ENCODE measurements around the gene BANF1. TPM values are rescaled to one million over a fixed set of nuclear protein-coding genes. Genes with fewer than 3 reads are reported as not detected.
A peak's percentile ranks its signal among the peaks of the same experiment; 100 is the strongest.
"Not testable (repeated sequence)": the region's sequence is repeated elsewhere in the genome, so short reads cannot be mapped to it uniquely, and the experiment has no call there.

The BANF1 gene
- total RNA-seq, 1 donor from 2014 or later = 192 TPM

DNA sequence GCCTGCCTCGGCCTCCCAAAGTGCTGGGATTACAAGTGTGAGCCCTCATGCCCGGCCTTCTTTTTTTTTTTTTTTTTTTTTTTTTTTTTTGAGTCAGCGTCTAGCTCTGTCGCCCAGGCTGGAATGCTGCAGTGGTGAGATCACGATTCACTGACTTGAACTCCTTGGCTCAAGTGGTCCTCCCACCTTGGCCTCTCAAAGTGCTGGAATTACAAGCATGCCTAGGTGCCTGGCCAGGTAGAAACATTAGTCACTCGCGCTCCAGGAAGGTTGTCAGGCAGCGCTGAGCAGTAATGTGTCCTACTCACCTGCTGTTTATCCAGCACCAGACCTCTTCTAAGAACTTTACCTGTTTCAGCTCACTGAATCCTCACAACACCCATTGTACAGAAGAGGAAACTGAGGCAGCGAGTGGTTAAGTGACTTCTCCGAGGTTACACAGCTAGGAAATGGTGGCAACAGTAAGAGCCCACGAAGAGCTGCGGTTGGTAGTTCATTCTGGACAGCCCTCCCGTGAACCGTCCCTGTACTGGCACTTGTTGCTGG, 9.0 kb downstream of the BANF1 start:
- no peak for DNase-seq (ENCODE audit: low spot score)

DNA sequence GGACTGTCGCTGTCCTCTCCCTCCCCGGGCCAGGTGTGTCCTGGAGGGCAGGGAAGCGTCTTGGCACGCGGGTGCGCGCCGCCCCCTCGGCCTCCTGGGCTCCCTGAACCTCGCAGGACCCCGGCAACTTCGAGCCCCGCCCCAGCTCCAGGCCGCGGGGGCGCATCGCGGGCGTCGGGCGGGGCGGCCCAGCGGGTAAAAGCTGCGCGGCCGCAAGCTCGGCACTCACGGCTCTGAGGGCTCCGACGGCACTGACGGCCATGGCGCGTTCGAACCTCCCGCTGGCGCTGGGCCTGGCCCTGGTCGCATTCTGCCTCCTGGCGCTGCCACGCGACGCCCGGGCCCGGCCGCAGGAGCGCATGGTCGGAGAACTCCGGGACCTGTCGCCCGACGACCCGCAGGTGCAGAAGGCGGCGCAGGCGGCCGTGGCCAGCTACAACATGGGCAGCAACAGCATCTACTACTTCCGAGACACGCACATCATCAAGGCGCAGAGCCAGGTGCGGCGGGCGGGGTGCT, 9.5 kb downstream of the BANF1 start, which contains the start of gene CST6:
Gene CST6 (plus strand): TSS at position 224 of the 519 bp plus-strand sequence. CDS start 37 bp downstream, at position 261.
- DNase-seq (ENCODE audit: low spot score) = no peak

DNA sequence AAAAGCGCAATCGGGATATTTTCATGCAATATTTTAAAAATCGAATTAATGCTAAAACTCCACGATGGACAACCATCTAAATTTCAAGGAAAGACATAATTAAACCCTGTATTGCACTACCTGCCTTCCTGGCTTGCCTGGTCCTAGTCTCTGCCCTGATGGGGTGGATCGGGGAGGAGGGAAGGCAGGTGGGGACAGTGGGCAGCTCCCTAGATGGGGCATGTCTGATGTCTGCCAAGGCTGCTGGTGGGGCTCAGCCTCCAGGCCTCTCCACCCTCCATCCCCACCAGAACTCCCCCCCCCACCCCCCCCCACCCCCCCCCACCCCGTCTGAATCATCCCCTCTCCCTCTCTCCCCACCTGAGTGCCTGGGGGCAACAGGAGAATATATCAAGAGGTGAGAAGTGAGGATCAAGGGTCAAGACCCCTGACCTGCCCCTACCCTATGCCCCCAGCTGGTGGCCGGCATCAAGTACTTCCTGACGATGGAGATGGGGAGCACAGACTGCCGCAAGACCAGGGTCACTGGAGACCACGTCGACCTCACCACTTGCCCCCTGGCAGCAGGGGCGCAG, 10.2 kb downstream of the BANF1 start:
- DNase-seq (ENCODE audit: low spot score) = no peak

DNA sequence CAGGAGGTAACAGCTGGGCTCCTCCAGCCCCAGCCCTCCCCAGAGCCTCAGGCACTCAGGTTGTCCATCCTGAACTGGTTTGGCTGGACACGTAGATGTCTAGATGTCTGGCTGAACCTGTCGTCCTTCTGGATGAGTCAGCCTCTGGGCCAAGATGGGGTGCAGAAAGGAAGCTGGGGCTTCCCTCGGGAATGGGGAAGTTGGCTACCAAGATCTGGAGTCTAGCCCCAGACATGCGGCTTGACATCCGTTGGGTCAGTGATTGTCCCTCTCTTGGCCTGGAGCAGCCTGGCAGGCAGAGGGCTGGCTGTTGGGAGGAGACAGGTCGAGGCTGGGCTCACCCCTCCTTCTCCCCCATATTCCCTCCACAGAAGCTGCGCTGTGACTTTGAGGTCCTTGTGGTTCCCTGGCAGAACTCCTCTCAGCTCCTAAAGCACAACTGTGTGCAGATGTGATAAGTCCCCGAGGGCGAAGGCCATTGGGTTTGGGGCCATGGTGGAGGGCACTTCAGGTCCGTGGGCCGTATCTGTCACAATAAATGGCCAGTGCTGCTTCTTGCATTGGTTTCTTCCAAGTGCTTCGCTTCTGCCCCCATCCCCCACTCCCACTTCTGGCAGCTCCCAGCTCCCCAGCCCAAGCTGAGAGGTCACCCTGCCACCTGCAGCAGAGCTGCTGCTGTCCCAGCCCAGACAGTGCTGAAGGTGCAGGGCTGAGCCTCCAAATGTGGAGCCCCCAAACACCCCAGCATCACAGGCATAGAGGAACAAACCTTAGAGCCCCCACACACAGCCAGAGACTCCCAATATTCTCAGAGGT, 10.9 kb downstream of the BANF1 start:
- DNase-seq (ENCODE audit: low spot score) = peak; percentile 65

DNA sequence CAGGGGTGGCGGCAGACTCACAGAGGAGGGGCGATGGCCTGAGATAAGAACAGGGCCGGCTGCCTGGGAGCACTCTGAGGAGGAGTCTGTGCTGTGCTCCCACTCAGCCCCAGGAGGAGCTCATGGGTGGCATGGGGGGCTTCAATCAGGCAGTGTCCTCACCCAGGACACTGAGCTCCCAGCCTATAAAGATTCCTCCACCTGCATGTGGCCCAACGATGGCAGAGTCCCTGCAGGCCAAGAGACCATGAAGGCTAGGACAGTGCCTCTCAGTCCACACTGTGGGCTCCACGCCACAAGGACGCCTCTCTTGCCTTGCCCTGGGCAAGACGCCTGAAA, 11.4 kb downstream of the BANF1 start:
- DNase-seq (ENCODE audit: low spot score) = no peak

DNA sequence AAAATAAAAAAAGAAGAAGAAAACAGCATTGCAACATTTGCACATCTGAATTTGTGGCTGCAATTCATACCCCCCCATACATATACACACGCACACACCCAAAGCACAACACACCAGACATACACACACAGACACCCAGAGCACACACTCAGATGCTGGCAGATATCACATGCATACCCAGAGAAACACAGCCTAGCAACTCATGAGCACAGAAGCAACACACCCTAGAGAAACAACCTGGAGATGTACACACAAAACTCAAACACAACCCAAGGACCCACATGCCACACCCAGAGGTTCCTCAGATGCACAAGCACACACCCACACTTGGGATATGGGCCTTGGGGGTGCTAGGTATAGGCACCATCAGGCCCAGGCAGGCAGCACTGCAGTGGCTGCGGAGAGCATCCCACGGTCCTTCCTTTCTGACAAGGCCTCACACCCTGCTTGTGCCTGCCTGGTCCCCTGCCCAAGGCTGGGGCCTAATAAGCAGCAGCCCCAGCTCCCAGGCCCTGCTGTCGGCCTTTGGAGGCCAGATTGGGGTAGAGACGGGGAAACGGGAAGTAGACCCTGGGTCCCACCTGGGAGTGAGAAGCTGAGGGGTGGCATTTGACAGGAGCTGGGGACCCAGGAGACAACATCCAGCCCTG, 12.6 kb downstream of the BANF1 start:
- DNase-seq (ENCODE audit: low spot score) = no peak

DNA sequence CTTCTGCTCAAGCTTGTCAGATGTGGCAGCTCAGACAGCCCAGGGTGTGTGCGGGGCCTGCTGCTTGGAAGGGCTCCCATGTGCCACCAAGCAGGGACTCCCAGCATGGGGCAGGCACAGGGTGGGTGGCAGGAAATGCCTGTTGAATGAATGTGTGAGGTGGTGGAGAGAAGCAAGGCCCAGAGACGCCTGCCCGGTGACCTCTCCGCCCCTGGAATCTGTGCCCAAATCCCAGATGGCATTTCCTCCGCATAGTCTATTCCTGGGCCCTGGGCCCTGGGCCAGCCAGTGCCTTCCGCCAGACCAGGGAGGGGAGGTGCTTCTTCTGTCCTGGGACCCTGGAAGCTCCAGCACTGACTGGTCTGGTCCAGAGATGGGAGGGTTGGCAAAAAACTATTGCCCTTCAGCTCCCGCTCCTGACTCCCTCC, 13.2 kb downstream of the BANF1 start:
- DNase-seq (ENCODE audit: low spot score) = no peak

DNA sequence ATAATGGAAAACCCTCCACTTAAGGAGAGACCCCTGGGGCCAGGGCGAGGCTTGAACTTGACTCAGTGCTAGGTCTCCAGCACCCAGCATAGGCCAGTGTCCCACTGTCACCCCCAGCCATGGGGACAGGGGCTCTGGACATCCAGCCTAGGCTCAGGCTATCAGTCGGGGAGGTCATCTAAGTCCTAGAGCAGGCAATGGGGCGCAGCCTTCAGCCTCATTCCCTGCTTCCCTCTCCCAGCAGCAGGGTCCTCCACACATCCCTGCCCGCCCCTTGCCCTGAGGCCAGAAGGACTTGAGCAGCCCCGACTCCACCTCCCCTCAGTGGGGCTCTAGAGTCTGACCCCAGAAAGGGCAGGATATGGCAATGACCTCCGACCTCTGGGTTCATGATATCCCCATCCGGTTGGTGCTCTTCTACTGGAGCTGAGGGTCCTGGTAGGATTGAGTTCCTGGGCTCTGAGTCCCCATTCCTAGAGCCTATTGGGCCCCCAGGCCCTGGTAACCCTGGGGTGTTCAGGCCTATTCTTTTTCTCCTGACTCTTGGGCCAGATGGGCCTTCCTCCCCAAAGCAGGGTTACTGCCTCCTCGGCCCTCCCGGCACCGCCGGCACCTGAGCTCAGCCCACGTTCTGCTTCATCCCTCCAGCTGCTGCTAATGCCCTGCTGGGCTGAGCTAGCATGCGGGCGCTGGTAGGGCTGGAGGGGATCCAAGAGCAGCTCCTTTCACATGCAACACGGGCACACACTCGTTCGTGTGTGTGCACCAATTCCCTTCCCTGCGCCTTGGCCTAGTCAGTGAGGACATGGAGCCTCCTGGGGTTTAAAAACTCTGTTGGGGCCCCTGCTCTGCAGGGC, 13.9 kb downstream of the BANF1 start:
- no peak for DNase-seq (ENCODE audit: low spot score)

DNA sequence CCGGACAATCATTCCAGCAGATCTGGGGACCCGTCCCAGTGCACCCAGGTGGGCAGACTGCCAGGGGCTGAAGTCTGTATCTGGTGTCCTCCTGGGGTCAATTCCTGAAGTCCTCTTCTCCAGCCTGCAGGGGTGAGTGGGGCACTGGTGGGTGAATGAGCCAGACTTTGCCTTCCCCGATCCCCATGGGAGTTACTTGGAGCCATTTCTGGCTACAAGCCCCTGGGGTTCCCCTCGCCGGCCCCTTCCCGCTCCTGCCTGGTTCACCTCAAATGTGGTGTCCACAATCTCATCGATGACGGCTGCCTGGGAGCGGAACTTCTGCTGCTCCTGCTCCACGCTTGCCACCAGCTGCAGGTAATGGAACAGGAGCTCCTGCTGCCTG, 14.5 kb downstream of the BANF1 start:
- no peak for DNase-seq (ENCODE audit: low spot score)

DNA sequence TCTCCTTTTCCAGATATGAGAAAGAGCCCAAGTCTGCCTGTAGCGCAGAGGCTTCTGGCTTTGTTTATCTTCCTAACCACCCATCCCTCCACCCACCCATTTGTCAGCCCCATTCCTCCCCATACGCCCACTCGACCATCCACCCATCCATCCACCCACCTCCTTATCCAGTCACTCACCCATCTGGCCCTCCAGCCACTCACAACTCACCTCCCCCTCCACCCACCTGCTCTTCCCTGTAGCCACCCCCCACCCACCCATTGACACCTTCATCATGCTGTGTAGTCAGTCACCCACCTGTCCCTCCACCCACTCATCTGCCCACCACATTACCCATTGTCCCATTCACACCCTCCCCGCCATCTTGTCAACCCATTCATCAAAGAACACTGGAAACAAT, 15.0 kb downstream of the BANF1 start:
- DNase-seq (ENCODE audit: low spot score) = no peak

DNA sequence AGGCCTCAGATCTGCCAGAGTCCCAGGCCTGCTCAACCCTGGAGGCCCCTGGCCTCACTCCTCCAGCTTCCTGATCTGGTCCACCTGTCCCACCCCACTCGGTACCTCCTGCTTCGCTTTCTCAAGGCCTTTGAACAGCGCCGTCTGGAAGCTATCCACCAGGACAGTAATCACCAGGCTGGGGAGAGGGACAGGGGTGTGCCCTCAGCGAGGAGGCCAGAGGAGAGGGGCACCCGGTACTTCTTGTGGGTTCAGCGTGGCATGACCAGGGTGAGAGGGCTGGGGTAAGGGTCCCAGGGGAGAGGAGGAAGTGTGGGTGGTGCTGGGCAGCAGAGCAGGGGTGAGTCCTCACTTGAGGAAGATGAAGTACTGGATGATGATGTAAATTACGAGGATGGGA, 17.9 kb downstream of the BANF1 start:
- no peak for DNase-seq (ENCODE audit: low spot score)

DNA sequence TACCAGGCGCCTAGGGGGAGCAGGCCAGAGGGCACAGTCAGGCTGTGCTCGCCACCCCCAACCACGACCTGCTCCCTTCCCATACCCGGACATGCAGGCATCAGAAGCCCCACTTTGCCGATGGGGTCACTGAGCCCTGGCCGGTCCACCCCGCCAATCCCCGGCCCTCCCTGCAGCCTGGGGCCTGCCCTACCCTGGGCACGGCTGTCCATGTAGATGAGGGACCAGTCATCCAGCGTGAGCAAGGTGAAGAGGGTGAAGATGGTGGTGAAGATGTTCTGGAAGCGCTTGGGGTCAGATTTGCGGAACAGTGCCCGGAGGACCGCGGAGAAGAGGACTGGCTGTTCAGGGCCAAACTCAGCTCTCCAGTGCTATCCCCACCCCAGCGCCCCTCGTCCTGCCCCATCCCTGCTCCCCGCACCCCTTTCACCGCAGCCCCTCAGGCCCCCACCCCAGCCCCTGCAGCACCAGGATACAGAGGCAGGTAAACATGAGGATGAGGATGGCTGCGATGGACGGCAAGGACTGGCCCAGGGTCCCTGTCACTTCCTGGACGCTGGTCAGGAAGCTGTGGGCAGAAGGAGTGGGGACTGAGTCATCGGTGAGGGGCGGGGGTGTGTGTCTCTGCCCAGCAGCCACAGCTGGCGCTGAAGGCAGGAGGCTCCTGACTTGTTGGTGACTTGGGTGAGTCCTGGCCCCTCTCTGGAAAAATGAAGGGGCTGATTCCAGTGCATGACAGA, 18.5 kb downstream of the BANF1 start:
- DNase-seq (ENCODE audit: low spot score) = peak; percentile 59

DNA sequence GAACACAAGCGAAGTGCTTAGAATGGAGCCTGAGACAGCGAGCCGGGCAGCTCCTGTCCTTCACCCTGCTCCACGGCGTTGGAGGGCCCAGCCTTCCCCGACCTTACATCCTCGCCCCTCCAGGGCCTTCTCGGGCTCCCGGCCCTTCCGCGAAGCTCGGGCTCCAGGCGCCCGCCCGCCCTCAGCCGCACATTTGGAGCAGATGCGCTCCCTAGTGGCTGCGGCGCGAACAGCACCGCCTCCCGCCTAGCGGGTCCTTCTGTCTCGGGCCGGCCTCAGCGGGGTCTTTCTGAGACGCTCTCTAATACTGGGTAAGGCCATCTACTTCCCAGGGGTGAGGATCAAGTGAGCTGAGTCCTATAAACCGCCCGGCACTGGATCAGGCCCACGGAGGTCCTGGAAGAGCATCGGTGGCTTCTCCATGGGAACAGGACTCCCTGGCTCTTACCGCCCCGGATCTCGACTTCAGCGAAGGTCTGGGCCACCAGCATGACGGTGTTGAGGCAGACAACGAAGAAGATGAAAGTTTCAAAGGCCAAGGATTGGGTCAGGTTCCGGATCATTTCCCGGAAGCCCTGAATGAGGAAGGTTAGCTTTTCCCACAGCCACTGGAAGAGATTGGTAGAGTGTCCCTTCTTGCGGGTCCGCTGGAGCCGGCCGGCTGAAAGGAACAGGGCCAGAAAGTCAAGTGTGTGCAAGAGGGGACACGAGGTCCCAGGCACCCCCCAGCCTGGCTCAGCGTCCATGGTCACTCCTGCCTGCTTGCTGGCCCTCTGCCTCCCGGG, 20.3 kb downstream of the BANF1 start:
- peak; percentile 58 for DNase-seq (ENCODE audit: low spot score)

DNA sequence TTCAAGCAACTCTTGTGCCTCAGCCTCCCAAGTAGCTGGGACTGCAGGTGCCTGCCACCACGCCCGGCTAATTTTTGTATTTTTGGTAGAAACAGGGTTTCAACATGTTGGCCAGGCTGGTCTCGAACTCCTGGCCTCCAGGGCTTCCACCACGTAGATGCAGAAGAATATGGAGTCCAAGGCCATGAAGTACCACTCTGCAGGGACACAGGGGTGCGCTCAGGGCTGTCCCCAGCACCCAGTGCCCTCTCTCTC, 20.8 kb downstream of the BANF1 start:
- not testable (repeated sequence) for DNase-seq (ENCODE audit: low spot score)

DNA sequence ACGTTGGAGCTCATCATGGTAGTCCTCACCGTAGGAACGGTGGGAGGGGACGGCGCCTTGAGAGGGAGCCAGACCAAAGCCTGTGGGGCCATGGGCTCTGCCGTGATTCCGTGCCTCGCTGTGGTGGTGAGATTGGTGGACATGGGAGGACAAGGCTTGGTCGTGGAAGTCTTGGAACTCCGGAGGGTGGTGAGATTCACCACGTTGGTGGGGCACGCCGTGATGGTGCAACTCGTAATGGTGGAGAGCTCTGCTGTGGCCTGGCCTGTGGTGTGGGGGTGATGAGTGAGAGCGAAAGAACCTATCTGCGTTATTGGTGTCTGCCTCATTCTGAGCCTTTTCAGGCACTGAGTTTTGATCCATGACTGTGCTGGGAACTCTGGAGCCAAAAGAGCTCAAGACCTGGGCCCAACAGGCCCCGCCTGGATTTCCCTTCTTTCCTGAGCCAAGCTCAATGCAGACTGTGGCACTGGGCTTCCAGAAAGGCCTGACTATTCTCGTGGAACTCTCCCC, 23.8 kb downstream of the BANF1 start, which contains the start of gene CATSPER1:
Gene CATSPER1 (minus strand): TSS at position 463 of the 513 bp plus-strand sequence. CDS start 100 bp downstream, at position 363.
- no peak for DNase-seq (ENCODE audit: low spot score)

DNA sequence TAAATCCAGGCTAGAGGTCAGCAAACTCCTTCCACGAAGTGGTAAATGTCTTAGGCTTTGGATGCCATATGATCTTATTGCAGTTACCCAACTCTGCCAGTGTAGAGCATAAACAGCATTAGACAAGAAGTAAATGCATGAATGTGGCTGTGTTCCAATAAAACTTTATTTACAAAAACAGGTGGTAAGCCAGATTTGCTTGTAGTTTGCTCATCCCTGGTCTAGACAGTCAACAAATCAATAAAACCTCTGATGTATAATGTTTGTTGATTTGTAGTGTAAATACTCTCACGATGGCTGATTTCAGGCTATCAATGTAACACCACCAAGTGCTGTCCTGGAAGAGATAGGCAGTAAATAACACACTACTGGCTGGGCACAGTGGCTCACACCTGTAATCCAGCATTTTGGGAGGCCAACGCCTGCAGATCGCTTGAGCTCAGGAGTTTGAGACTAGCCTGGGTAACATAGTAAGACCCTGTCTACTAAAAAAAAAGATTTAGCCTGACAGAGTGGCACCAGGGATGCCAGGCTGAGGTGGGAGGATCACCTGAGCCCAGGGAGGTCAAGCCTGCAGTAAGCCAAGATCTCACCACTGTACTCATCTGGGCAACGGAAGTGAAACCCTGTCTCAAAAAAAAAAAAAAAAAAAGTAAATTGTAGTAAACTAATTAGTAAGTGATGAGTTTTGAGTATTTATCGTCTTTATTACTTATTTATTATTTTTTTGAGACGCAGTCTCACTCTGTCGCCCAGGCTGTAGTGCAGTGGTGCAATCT, 30.8 kb downstream of the BANF1 start:
- no peak for DNase-seq (ENCODE audit: low spot score)

DNA sequence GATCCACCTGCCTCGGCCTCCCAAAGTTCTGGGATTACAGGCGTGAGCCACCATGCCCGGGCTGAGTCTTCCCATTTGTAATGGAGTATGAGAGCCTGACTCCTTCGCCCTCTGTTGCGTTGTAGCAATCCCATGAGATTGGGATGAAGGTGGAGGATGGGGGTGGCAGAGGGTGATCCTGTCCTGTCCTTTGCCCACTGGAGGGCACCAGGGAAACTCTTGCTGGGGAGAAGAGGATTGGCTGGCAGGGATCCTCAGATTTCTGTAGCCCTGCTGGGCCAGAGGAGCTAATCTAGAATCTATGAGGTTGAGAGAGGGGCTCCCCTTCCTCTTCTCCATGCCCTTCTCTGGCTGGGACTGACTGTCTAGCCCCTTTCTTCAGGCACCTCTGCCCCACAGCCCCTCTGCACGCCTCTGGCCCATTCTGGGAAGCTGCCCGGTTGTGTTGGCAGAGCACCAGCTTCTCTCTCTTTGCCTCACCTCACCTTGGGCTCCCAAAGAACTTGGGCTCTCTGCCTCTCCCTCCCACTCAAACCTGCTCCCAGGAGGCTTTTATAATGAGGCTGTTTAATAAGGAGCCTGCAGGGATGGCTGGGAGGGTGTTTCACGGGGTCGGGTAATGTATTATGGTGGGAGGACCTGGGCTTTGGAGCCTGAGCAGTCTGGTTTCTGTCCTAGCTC, 33.5 kb downstream of the BANF1 start:
- DNase-seq (ENCODE audit: low spot score) = no peak

DNA sequence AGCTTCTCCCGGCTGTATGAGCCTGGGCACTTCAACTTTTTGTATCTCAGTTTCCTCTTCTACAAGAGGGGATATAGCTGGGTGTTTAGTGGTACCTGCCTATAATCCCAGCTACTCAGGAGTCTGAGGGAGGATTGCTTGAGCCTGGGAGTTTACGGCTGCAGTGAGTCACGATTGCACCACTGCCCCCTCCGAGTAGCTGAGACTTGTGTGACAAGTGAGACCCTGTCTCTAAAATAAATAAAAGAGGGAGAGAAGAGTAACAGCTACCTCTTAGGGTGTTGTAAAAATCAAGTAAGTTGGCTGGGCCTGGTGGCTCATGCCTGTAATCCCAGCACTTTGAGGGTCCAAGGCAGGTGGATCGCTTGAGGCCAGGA, 34.0 kb downstream of the BANF1 start:
- DNase-seq (ENCODE audit: low spot score) = no peak

DNA sequence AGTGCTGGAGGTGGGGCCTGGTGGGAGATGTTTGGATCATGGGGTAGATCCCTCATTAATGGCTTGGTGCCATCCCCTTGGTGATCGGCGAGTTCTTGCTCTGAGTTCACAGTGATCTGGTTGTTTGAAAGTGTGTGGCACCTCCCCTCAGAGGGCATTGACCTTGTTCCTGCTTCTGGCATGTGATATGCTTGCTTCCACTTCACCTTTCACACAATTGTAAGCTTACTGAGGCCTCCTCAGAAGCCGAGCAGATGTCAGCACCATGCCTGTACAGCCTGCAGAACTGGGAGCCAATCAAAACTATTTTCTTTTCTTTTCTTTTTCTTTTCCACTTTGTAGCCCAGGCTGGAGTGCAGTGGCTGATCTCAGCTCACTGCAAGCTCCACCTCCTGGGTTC, 35.0 kb downstream of the BANF1 start:
- DNase-seq (ENCODE audit: low spot score) = no peak
